Activated CD4-positive, alpha-beta T cell treated with anti-CD3 and anti-CD28 coated beads, Interleukin-2, amount 50 U/mL, for 4 hours (primary cell): ENCODE measurements around the gene OTUD7B.
"Not testable (repeated sequence)": the region's sequence is repeated elsewhere in the genome, so short reads cannot be mapped to it uniquely, and the experiment has no call there.

Experiments used
- DNase-seq, 2 experiments: peaks; one replicate each; pipeline ENCODE4 v3.0.0-alpha.2; 2020

OTUD7B gene

DNA sequence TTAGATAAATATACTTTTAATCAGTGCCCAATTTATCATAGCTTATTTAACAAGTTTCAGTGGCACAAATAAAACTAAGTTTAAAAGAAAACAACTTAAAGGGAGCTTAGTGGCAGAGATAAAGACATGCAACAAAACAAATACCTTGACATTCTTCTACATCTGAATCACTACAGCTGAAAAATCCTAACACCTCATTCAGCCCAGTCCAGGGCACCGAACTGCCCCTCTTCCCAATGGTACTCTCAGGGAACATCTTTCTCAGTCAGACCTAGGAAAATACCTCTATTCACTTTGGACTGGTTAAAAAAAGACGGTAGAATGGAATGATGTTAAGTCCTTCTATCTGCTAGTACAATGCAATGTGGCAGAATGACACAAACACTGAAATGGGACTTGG, 8.3 kb downstream of the OTUD7B start:
- no peak for DNase-seq

DNA sequence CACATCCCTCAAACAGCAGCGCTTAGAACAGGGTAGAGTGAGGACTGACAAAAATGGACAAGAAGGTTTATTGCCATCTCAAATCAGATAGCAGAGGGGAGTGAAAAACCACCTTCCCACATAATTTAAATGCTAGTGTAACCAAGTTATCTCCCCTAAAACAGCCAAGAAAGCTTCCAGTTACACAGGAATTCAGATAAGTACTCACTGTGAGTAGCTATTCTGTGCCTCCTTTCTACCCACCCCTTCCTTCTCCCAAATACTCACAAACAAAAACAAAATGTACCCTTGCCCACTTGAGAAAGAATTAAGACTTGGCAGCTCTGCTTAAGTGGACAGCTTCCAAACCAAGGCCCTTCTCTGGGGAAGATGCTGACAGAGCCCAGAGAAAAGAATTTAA, 9.1 kb downstream of the OTUD7B start:
- DNase-seq, result no peak

GRCh38 chr1:149997585-149998262, 12.8 kb downstream of the OTUD7B start:
- DNase-seq, result no peak

DNA sequence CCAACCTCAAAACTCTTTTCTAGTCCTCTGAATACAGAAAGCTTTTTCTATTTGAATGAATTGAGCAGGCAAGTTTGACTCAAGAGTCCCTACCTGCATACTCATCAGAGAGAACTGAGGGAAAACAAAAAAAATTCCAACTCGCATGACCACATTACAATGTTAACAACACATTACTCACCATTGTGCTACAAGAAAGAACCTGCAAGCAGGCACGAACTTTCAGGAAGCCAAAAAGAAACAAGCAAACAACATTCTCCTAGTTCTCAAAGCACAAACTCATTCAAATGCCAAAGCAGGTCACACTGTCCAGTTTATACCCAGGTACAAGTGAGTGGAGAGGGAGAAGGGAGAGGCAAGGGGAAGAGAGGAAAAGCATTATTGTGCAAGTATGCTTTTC, 14.6 kb downstream of the OTUD7B start:
- no peak for DNase-seq

GRCh38 chr1:149993764-149994163, 16.8 kb downstream of the OTUD7B start:
- DNase-seq, result no peak

DNA sequence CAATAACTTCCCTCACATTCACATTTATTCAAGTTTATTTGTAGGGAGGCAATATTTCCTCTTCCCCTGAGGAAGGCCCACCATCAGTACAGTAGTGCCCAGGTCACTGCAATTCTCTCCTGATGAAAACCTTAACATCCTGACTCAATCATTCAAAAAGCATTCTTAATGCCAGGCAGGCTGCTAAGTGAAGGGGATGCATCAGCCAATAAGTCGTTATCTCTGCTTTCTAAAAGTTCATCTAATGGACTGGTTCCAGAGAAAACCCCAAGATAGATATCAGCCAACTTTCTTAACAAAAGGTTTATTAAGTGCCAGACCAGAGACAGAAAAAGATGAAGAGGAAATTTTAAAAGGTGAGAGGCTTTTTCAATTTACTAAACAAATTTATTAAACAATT, 17.3 kb downstream of the OTUD7B start:
- DNase-seq, result no peak

DNA sequence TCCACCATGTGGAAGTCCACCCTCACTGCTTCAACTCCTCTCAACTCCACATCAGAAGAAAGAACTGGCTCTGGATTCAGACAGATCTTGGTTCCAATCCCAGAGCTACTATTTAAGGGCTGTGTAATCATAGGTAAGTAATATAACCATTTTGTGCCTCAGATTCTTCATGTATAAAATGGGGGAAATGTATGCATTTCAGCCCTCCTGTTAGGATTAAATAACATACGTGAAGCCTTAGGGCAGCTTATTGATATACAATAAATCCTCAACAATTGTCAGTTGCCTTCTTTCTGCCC, 23.3 kb downstream of the OTUD7B start:
- no peak for DNase-seq

DNA sequence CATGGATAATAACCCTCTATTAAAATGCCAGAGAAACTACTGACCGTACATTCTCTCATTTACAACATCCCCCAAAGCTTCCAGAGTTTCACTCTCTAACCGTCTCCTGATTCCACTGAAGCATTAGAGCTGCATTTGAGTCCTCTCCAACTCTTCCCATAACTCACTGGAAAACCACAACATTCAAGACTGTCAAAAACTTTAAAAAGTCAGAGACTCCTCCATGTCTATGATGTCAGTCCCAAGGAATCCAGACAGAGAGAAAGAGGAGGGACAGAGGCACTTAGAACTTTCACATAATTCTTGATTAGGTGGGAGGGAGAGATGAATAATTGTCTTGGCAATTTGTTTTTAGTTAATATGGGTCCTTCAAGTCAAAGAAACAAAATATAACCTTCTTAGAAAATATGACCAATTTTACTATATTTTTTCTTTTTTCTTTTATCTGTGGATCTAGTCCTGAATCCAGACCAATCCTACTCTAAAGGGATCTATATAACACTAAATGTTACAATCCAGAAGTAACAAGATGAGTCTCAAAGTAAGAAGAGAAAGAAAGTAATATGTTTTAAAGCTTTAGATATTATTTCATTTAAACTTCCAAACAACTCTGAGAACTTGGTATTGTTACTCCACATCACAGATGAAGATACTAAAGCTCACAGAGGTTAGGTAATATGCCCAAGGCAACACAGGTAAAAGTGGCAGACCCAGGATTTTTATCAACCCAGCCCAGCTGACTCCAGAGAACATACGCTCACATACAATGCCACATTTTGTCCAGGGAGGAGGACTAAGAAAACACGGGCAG, 23.8 kb downstream of the OTUD7B start:
- no peak for DNase-seq

DNA sequence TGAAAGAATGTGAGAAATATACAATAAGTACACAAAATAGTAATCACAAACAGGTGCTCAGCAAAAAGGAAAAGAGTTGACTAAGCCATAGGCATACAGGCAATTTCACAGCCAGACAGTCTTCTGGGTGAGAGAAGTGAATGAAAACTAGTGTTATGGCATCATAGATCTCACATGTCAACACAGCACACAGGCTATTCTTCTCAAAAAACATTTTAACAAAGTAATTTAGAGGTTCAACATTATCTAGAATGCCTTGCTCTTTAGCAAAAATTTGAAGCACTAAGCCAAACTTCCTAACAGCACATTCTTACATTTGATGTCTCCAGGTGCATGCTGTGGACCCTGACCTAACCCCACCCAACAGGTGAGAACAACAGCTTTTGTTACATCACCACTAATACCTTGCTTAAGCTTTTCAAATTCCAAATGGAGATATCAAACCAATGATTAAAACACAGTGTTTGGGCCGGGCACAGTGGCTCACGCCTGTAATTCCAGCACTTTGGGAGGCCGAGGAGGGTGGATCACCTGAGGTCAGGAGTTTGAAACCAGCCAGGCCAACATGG, 30.5 kb downstream of the OTUD7B start:
- no peak for DNase-seq

DNA sequence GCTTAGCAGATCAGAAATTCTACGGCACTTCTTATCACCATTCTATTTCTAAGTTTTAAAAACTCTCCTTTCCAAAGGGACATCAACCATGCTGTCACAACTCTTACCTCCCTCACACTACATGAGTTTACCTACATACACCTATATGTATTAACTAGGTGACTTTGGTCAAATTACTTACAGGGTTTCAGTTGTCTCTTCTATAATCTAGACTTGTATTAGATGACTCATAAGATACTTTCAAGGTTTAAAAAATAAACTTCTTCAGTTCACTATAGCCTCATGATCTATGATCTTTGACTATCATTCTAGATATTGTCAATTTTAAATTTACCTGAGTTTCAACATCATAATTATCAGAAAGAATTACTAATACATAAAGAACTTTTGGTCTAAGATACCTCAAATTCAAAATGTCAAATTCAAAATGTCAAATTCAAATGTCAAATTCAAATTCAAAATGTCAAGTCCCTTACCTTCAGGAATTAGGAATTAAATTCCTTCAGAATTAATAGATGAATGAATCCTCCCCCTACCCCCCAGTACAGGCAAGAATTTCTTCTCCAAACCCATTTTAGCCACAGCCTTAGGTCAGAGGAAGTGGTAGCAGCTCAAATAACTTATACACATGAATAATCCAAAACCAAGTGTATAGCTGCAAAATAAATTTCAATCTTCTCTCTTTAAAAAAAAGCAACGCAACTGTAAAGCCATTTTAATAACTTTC, 31.1 kb downstream of the OTUD7B start:
- no peak for DNase-seq

DNA sequence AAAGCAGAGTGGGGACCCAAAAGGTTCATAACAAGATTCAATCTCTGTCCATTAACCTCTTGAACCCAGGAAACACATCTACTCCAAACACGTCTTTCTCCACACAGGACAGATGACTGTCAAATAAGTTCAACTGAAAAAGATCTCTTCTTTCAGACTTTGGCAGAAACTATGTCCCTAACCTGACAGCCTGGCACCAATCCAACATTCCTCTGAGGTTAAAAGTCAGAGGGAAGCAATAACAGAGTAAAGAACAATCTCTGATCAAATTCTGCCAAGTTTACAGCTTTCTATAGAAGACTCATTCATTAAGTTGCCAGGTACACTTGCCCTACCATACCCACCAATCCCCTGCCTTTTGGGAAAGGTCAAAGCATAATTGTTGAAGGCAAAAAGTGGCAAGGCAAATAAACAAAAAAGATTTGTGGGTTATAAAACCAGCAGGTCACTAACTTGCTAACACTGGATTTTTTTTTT, 31.9 kb downstream of the OTUD7B start:
- no peak for DNase-seq

DNA sequence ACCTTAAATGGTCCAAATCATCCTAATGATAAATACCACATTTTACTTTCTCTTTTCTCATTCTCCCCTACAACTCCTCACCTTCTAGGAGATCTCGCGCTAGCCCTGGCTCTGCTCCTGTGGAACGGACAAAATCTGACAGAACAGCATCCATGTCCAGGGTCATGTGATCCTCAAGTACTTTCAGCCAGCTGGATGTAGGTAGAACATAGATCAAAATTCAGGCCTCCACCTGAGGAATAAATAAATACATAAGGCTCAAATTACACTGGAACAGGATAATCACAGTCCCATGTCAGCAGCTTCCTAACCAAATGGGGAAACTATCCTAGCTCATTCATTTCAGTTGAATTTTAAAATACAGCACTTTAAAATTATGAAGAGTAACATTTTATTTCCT, 33.2 kb downstream of the OTUD7B start:
- no peak for DNase-seq

- no peak for DNase-seq
Observed at GRCh38 chr1:149972547-149972946, 38.0 kb downstream of the OTUD7B start.

DNA sequence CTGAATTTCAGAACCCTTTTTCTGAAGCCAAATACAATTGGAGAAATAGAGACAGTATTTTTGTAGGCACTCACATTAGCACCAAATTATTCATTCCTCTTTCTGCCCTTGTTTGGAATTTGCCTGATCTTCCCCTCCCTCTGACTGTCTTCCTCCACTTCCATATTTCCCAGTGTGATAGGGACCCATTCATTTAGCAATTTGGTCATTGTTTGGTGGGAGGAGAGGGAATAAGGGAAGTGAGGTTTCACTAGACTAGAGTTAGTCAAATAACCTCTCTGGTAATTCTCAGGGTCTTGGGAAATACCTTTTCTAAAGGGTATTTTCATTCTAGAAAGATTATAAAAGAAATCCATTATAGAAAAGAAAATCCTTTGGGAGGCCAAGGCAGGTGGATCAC, 42.9 kb downstream of the OTUD7B start:
- DNase-seq, result no peak

DNA sequence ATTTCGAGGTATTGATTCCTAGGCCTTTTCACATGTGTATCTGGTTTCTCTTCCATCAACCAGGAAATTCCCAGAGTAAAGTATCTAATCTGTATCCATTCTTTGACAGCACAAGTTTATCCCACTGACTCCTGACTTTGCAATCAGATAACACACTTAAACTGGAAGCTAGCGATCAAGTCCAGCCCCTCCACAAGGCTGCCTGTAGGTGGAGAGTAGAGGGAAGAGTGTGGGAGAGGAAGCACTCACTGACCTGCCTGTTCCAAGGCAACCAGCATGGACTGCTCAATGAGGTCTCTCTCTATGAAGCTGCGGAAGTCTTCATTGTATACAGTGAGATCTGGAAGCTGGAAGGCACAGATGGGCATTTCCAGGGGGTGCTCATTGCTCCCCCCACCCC, 43.5 kb downstream of the OTUD7B start:
- no peak for DNase-seq

GRCh38 chr1:149966405-149966804, 44.1 kb downstream of the OTUD7B start:
- DNase-seq, result no peak

- DNase-seq, result no peak
Observed at GRCh38 chr1:149965440-149965839, 45.1 kb downstream of the OTUD7B start.

DNA sequence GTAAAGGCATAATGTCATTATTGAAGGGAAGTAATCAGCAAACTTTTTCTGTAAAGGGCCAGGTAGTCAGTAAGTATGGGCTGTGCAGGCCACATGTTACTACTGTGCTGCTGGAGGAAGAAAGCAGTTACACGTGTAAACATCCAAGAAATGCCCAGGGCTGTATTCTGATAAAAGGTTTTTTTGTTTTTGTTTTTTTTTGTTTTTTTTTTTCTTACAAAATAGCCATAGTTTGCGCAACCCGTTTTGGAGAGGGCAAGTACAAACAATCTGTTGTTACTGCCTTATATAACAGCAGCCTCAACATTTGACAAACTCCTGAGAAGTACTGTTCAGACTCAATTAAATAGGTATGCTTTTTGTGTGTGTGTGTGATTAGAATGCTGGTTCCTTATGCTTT, 47.2 kb downstream of the OTUD7B start:
- no peak for DNase-seq

DNA sequence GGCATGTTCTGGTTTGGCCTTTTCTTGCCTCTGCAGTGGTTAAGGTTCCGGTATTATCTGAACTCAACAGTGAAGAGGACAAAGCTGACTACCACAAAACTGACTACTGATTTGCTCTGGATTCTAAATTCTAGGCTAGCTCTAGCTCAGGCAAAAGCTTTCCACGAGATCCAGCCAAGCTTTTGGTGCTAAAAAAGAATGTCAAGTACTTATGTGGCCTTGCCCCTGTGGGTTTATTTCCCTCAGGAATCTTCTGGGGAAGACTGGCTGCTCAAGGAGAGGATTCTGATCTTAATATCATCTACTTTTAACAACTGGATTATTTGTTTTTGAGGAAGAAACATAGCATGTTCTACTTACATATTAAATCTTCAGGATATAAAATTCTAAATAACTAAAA, 47.8 kb downstream of the OTUD7B start:
- no peak for DNase-seq

- DNase-seq, result peak; percentile 22 to 33
Observed at GRCh38 chr1:149962039-149962647, 48.4 kb downstream of the OTUD7B start.

- not testable (repeated sequence) for DNase-seq
Observed at GRCh38 chr1:149957548-149957947, 53.0 kb downstream of the OTUD7B start.

GRCh38 chr1:149949911-149950310, 60.6 kb downstream of the OTUD7B start:
- no peak for DNase-seq

- no peak for DNase-seq
Observed at GRCh38 chr1:149945206-149945605, 65.3 kb downstream of the OTUD7B start.
